HG02588 (cell line): ENCODE results near the gene OR51A7.
"Not testable (repeated sequence)": the region's sequence is repeated elsewhere in the genome, so short reads cannot be mapped to it uniquely, and the experiment has no call there.

Experiments used
- ATAC-seq: cut with Tn5 transposase; IDR thresholded peaks from one replicate; pipeline ENCODE4 v1.9.1; 2021; ENCODE audit warnings: mild to moderate bottlenecking, moderate library complexity; ENCODE audit not compliant: unreplicated experiment

The OR51A7 gene

GRCh38 chr11:4955613-4956012 is 52.0 kb downstream of the OR51A7 start, which contains the start of gene OR51A2:
TSS of gene OR51A2 (minus strand) at chr11:4955713. CDS start at chr11:4955713, 0 bp downstream.
- not testable (repeated sequence) for ATAC-seq

GRCh38 chr11:4957396-4957795 is 53.8 kb downstream of the OR51A7 start:
- no peak for ATAC-seq
